ENCODE results near the gene DNAJC16. TPM values are rescaled to one million over a fixed set of nuclear protein-coding genes. Genes with fewer than 3 reads are reported as not detected.
"Not testable (repeated sequence)": the region's sequence is repeated elsewhere in the genome, so short reads cannot be mapped to it uniquely, and the experiment has no call there.

DNAJC16 gene
- total RNA-seq, 1 donor from 2014 or later, result 30.0 TPM

- DNase-seq (ENCODE audit: low spot score), result no peak
Measured at GRCh38 chr1:15507278-15507677, 19.4 kb upstream of the DNAJC16 start.

GRCh38 chr1:15508700-15509487, 17.8 kb upstream of the DNAJC16 start:
- no peak for DNase-seq (ENCODE audit: low spot score)

DNA sequence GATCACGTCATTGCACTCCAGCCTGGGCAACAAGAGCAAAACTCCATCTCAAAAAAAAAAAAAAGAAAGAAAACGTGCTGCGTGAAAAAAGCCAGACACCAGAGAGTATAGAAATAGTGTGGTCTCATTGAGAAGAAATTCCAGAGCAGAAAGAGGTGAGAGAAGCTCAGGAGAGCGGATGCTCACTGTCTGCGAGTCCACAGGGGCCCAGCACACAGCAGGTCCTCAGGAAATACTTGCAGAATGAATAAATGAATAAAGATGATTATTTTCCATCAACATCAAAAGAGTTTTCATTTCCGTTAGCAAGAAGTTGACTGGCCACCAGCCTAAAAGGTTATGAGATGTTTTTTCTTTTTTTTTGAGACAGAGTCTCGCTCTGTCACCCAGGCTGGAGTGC, 17.1 kb upstream of the DNAJC16 start:
- DNase-seq (ENCODE audit: low spot score), result no peak

- DNase-seq (ENCODE audit: low spot score), result no peak
Measured at GRCh38 chr1:15510611-15511405, 15.8 kb upstream of the DNAJC16 start.

- no peak for DNase-seq (ENCODE audit: low spot score)
Measured at GRCh38 chr1:15513192-15513591, 13.5 kb upstream of the DNAJC16 start.

- DNase-seq (ENCODE audit: low spot score), result no peak
Measured at GRCh38 chr1:15513919-15514318, 12.7 kb upstream of the DNAJC16 start.

DNA sequence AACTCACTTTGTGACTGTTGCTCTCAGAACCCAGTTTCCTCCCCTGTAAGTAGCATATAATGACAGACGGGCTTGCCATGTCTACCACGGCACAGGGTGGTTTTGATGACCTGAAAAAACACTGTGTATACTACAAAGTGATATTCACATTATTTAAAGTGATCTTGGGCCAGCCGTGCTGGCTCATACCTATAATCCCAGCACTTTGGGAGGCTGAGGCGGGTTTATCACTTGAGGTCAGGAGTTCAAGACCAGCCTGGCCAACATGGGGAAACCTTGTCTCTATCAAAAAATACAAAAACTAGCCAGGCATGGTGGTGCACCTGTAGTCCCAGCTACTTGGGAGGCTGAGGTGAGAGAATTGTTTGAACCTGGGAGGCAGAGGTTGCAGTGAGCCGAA, 12.1 kb upstream of the DNAJC16 start:
- DNase-seq (ENCODE audit: low spot score), result not testable (repeated sequence)

DNA sequence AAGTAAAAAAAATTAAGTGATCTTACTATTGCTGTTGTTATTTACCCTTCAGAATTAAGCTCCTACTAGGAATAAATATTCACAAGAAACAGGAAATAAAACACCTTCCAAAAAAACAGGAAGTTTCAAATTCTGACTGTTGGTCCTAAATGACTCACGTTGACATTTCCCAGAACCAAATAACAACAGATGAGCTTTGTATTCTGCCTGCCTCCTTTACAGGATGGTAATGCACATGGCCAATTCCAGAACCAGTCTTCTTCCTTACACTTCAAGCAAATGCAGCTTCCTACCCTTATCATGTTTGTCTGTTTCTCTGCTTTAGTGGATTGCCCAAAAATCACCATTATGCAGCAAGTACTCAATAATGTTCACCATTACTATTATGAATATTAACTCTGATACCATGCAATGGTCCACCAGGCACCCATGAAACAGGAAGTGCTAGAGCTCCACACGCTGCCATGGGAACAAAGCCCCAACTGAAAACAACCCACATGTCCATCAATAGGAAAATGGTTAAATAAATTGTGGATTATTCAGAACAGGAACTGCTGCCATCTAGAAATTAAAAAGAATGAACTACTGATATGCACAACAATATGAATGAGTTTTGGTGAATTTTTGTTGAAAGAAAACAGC, 11.5 kb upstream of the DNAJC16 start:
- DNase-seq (ENCODE audit: low spot score), result no peak

GRCh38 chr1:15519625-15520024, 7.0 kb upstream of the DNAJC16 start:
- no peak for DNase-seq (ENCODE audit: low spot score)

DNA sequence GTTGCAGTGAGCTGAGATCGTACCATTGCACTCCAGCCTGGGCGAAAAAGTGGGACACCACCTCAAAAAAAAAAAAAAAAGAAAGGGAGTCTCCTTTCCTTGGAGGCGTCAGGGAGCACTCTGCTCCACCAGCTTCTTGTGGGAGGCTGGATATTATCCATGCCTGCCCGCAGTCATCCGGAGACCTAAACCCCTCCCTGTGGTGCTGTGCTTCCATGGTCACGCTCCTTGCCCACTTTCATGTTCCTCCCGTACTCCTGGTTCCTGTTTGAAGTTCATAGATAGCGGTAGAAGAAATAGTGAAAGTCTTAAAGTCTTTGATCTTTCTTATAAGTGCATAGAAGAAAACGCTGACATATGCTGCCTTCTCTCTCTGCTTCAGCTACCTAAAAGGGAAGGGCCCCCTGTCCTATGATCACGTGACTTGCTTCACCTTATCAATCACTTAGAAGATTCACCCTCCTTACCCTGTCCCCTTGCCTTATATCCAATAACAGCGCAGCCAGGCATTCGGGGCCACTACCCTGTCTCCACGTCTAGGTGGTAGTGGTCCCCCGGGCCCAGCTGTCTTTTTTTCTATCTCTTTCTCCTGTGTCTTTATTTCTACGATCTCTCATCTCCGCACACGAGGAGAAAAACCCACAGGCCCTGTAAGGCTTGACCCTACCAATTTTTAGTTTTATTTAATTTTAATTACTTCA, 5.3 kb upstream of the DNAJC16 start:
- not testable (repeated sequence) for DNase-seq (ENCODE audit: low spot score)

- DNase-seq (ENCODE audit: low spot score), result no peak
Measured at GRCh38 chr1:15522551-15522950, 4.1 kb upstream of the DNAJC16 start.

GRCh38 chr1:15523104-15524020, 3.3 kb upstream of the DNAJC16 start:
- DNase-seq (ENCODE audit: low spot score), result no peak

- no peak for DNase-seq (ENCODE audit: low spot score)
Measured at GRCh38 chr1:15524021-15524282, 2.7 kb upstream of the DNAJC16 start, which contains the start of gene CASP9. Gene CASP9 (minus strand): TSS chr1:15524215. CDS start chr1:15524200, 15 bp downstream.

DNA sequence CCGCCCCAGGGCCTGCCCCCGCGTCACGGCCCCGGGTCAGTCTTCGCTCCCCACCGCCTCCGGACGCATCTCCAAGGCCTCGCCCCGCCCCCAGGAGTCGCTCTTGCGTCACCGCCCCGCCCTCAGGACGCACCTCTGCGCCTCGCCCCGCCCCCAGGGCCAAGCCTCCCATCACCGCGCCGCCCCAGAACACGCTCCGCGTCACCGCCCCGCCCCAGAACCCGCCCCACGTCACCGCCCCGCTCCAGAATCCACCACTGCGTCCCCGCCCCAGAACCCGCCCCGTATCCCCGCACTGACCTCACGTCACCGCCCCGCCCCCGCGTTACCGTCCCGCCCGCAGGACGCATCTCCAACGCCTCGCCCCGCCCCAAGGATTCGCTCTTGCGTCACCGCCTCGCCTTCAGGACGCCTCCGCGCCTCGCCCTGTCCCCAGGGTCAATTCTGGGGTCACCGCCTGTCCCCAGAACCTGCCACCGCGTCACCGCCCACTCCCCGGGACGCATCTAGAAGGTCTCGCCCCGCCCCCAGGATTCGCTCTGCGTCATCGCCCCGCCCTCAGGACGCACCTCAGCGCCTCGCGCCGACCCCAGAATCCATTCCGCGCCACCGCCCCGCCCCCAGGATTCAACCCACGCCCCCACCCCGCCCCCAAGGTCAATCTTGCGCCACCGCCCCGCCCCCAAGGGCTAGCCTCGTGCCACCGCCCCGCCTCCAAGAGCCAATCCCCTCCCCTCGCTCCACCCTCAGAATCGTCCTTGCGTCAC, 2.2 kb upstream of the DNAJC16 start:
- peak; percentile 100 for DNase-seq (ENCODE audit: low spot score)

DNA sequence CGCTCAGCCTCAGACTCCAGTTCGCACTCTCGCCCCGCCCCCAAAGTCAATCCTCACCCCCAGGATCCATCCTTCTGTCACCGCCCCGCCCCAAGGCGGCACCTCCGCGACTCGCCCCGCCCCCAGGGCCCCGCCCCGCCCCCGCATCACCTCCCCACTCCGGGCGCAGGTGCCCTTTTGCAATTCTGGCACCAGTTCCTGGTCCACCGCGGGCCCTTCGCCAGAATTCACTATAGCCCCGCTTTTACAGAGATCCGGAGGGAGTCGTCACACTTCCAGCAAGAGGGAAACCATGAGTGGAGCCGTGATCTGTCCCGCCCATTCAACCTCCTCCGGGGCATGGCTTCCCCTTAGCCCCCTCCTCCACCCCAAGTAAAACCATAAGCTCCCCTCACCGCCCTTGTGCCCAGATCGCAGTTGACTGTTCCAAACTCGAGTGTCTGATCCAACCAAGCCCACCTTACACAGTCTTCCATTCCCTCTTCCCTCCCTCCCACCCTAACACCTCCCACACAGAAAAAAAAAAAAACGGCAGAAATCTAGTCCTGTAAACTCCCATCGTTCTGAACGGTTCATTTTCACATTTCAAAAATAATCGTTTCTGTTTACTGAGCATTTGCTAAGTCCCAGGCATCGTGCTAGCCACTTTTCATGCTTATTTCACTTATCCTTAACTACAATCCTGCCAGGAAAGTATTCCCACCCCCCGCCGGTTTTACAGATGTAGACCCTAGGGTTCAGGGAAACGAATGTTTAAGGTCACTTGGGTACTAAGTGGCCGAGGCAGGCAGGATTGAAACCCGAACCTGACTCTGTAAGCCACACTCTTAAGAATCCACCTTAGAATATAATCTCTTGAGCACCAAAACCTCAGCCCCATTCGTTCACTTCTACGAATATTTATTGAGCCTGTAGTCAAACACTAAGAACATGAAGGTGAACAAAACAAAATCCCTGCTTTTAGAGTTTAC, 1.3 kb upstream of the DNAJC16 start:
- peak; percentile 39 for DNase-seq (ENCODE audit: low spot score)

DNA sequence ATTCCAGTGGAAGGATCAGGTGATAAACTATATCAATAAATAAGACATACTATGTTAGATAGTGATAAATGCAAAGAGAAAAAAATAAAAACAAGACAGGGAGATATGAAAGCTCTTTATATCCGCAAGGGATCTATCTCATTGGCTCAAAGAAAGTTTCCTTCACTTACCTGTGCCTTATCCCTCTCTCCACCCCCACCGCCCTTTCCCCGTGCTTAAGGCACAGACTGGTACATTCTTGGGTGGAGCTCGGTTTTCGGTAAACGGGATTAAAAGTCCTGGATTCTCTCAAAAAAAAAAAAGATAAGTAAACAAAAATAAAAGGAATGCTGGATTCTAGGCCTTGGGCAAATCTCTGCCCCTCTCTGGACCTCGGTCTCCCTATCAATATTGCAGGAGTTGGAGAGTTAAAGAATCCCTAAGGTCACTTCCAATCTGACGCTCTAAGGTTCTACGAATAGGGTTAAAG, 593 bp upstream of the DNAJC16 start:
- DNase-seq (ENCODE audit: low spot score), result no peak

DNA sequence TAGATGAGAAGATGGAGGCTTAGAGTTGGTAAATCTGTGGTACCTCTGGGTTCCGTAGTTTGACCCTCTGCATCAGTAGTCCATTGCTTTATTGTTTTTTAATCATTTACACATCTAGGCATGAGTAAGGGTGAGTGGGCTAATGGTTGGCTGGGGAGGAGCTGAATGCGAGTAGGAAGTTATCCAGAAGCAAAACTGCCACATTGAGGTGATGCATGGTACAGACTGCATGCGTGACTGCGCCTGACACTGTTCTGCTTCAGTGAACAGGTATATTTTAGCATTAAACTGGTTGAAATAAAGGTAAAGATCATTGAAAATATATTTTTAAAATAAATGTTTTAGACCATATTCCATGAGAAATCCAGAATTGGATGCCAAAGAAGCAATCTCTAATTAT, 4.4 kb downstream of the DNAJC16 start:
- DNase-seq (ENCODE audit: low spot score), result no peak

GRCh38 chr1:15531682-15532081, 5.0 kb downstream of the DNAJC16 start:
- DNase-seq (ENCODE audit: low spot score), result no peak

GRCh38 chr1:15538771-15539170, 12.1 kb downstream of the DNAJC16 start:
- no peak for DNase-seq (ENCODE audit: low spot score)

Measured in mucosa of gallbladder (tissue), 1 donor.